Effector memory CD8-positive, alpha-beta T cell (primary cell): ENCODE data around the gene MKS1.
A peak's percentile ranks its signal among the peaks of the same experiment; 100 is the strongest.

ENCODE experiments used
- ATAC-seq: fragments of 150-1000 bp; cut with Tn5 transposase; replicated peaks from 2 replicates; pipeline ENCODE4 v1.10.0; 2021; ENCODE audit warnings: mild to moderate bottlenecking, moderate library complexity
- DNase-seq, 3 experiments: peaks; one replicate each; pipeline ENCODE4 v3.0.0; 2021
- H3K27ac Mint-ChIP-seq, 2 donors: one replicate each; pipeline ENCODE4 v1.8.0; 2022; ENCODE audit warnings: mild to moderate bottlenecking in 2 of 2, mixed read lengths in 2 of 2, moderate library complexity in 2 of 2
- H3K27me3 Mint-ChIP-seq, 2 donors: one replicate each; pipeline ENCODE4 v1.8.0; 2022; ENCODE audit warnings: mixed read lengths in 2 of 2
- H3K36me3 Mint-ChIP-seq: one replicate; pipeline ENCODE4 v1.8.0; 2022; ENCODE audit warnings: mild to moderate bottlenecking, moderate library complexity, mixed read lengths; ENCODE audit not compliant: insufficient read depth
- H3K4me1 Mint-ChIP-seq, 2 donors: one replicate each; pipeline ENCODE4 v1.8.0; 2022; ENCODE audit warnings: low read depth in 2 of 2, mixed read lengths in 2 of 2
- H3K4me3 Mint-ChIP-seq, 2 donors: one replicate each; pipeline ENCODE4 v1.8.0; 2022; ENCODE audit warnings: mild to moderate bottlenecking in 2 of 2, mixed read lengths in 2 of 2, moderate library complexity in 2 of 2
- H3K9me3 Mint-ChIP-seq, 2 donors: one replicate each; pipeline ENCODE4 v1.8.0; 2022; ENCODE audit warnings: mixed read lengths in 2 of 2

The MKS1 gene

GRCh38 chr17:58205936-58206335 is 13.1 kb downstream of the MKS1 start:
- ATAC-seq = no peak
- Mint-ChIP-seq H3K27me3 (no peaks in the 10 kb centered on the region), H3K27ac (no peak overlapping the region), H3K9me3 (no peaks in the 10 kb centered on the region), H3K4me1 (no peaks in the 10 kb centered on the region), H3K36me3 (no peaks in the 10 kb centered on the region), H3K4me3 (no peak overlapping the region)
- no peak for DNase-seq

GRCh38 chr17:58204796-58205195 is 14.3 kb downstream of the MKS1 start:
- Mint-ChIP-seq H3K36me3 (no peaks in the 10 kb centered on the region), H3K4me1 (peaks cover 2 to 4% of the 10 kb centered on the region in 2 donors), H3K9me3 (no peaks in the 10 kb centered on the region), H3K27me3 (peaks cover 5 to 8% of the 10 kb centered on the region in 2 donors), H3K27ac (no peak overlapping the region), H3K4me3 (no peak overlapping the region)
- ATAC-seq = no peak
- DNase-seq = no peak

GRCh38 chr17:58202859-58203258 is 16.2 kb downstream of the MKS1 start:
- Mint-ChIP-seq H3K27ac (peak overlapping the region in 1 of 2 donors; percentile 55), H3K4me1 (peaks cover 2 to 4% of the 10 kb centered on the region in 2 donors), H3K36me3 (no peaks in the 10 kb centered on the region), H3K9me3 (no peaks in the 10 kb centered on the region), H3K4me3 (no peak overlapping the region), H3K27me3 (peaks cover 14 to 27% of the 10 kb centered on the region in 2 donors)
- DNase-seq (no peak), ATAC-seq (no peak)

GRCh38 chr17:58200024-58200633 is 18.9 kb downstream of the MKS1 start:
- DNase-seq (peak; percentile 42 to 61 (median 54)), ATAC-seq (peak; percentile 76)
- H3K27ac Mint-ChIP-seq = no peak overlapping the region
- no peaks in the 10 kb centered on the region for H3K9me3 Mint-ChIP-seq
- H3K4me1 Mint-ChIP-seq = peaks cover 2 to 4% of the 10 kb centered on the region in 2 donors
- H3K4me3 Mint-ChIP-seq = no peak overlapping the region
- H3K27me3 Mint-ChIP-seq = peaks cover 30 to 42% of the 10 kb centered on the region in 2 donors
- no peaks in the 10 kb centered on the region for H3K36me3 Mint-ChIP-seq

- Mint-ChIP-seq H3K9me3 (no peaks in the 10 kb centered on the region), H3K36me3 (no peaks in the 10 kb centered on the region), H3K4me1 (peaks cover 2 to 4% of the 10 kb centered on the region in 2 donors), H3K27me3 (peaks cover 30 to 51% of the 10 kb centered on the region in 2 donors), H3K4me3 (no peak overlapping the region), H3K27ac (no peak overlapping the region)
- no peak for DNase-seq
- ATAC-seq = no peak
These were observed 22.4 kb downstream of the MKS1 start for GRCh38 chr17:58196610-58197009.

- Mint-ChIP-seq H3K36me3 (no peaks in the 10 kb centered on the region), H3K27ac (no peak overlapping the region), H3K4me1 (peaks cover 2 to 4% of the 10 kb centered on the region in 2 donors), H3K9me3 (no peaks in the 10 kb centered on the region), H3K4me3 (no peak overlapping the region), H3K27me3 (peaks cover 38 to 61% of the 10 kb centered on the region in 2 donors)
- DNase-seq (no peak), ATAC-seq (no peak)
These were observed 23.4 kb downstream of the MKS1 start for GRCh38 chr17:58195518-58196123.

GRCh38 chr17:58193641-58194255 is 25.3 kb downstream of the MKS1 start:
- ATAC-seq = no peak
- peaks cover 46 to 58% of the 10 kb centered on the region in 2 donors for H3K27me3 Mint-ChIP-seq
- H3K9me3 Mint-ChIP-seq = no peaks in the 10 kb centered on the region

GRCh38 chr17:58192612-58193011 is 26.4 kb downstream of the MKS1 start, which contains the start of gene EPX:
Gene EPX (plus strand): TSS chr17:58192726. CDS start chr17:58192847, 121 bp downstream.
- H3K9me3 Mint-ChIP-seq = no peaks in the 10 kb centered on the region
- H3K4me3 Mint-ChIP-seq = no peak within 1 kb of the TSS
- DNase-seq = no peak
- ATAC-seq = no peak
- H3K27me3 Mint-ChIP-seq = peaks cover 35 to 55% of the 10 kb centered on the region in 2 donors
- H3K27ac Mint-ChIP-seq = no peak within 1 kb of the TSS
- H3K36me3 Mint-ChIP-seq = no peaks in the 10 kb centered on the region
- H3K4me1 Mint-ChIP-seq = no peaks in the 10 kb centered on the region

More at GRCh38 chr17:58193641-58194255, 25.3 kb downstream of the MKS1 start:
- H3K4me1 Mint-ChIP-seq = no peaks in the 10 kb centered on the region
- DNase-seq = no peak
- H3K27ac Mint-ChIP-seq = no peak overlapping the region
- H3K36me3 Mint-ChIP-seq = no peaks in the 10 kb centered on the region
- H3K4me3 Mint-ChIP-seq = no peak overlapping the region

- Mint-ChIP-seq H3K36me3 (no peaks in the 10 kb centered on the region), H3K27me3 (peaks cover 29 to 52% of the 10 kb centered on the region in 2 donors), H3K27ac (no peak overlapping the region), H3K4me1 (no peaks in the 10 kb centered on the region), H3K9me3 (no peaks in the 10 kb centered on the region), H3K4me3 (no peak overlapping the region)
- DNase-seq (no peak), ATAC-seq (no peak)
These were observed 27.7 kb downstream of the MKS1 start for GRCh38 chr17:58191241-58191896.

GRCh38 chr17:58189436-58190146 is 29.5 kb downstream of the MKS1 start:
- peaks cover 29 to 52% of the 10 kb centered on the region in 2 donors for H3K27me3 Mint-ChIP-seq
- no peaks in the 10 kb centered on the region for H3K9me3 Mint-ChIP-seq
- H3K36me3 Mint-ChIP-seq = no peaks in the 10 kb centered on the region
- H3K4me3 Mint-ChIP-seq = no peak overlapping the region
- peak overlapping the region in 1 of 2 donors; percentile 15 for H3K27ac Mint-ChIP-seq
- DNase-seq (no peak), ATAC-seq (no peak)
- no peaks in the 10 kb centered on the region for H3K4me1 Mint-ChIP-seq

GRCh38 chr17:58187675-58188074 is 31.4 kb downstream of the MKS1 start:
- Mint-ChIP-seq H3K9me3 (no peaks in the 10 kb centered on the region), H3K36me3 (no peaks in the 10 kb centered on the region), H3K27me3 (peaks cover 29 to 52% of the 10 kb centered on the region in 2 donors), H3K27ac (no peak overlapping the region), H3K4me1 (no peaks in the 10 kb centered on the region), H3K4me3 (no peak overlapping the region)
- ATAC-seq (no peak), DNase-seq (no peak)

GRCh38 chr17:58187063-58187462 is 32.0 kb downstream of the MKS1 start:
- no peak overlapping the region for H3K27ac Mint-ChIP-seq

GRCh38 chr17:58186591-58186990 is 32.5 kb downstream of the MKS1 start:
- Mint-ChIP-seq H3K27ac (peak overlapping the region in 1 of 2 donors; percentile 72), H3K4me1 (no peaks in the 10 kb centered on the region), H3K36me3 (no peaks in the 10 kb centered on the region), H3K4me3 (no peak overlapping the region), H3K9me3 (no peaks in the 10 kb centered on the region), H3K27me3 (peaks cover 29 to 43% of the 10 kb centered on the region in 2 donors)
- no peak for DNase-seq
- no peak for ATAC-seq

More at GRCh38 chr17:58187063-58187462, 32.0 kb downstream of the MKS1 start:
- no peak for DNase-seq
- Mint-ChIP-seq H3K27me3 (peaks cover 29 to 48% of the 10 kb centered on the region in 2 donors), H3K36me3 (no peaks in the 10 kb centered on the region), H3K4me1 (no peaks in the 10 kb centered on the region), H3K9me3 (no peaks in the 10 kb centered on the region), H3K4me3 (no peak overlapping the region)
- ATAC-seq = no peak
